Smooth muscle cell of the coronary artery (primary cell): ENCODE measurements around the gene SKA2. TPM values are rescaled to one million over a fixed set of nuclear protein-coding genes. Genes with fewer than 3 reads are reported as not detected.

ENCODE experiments used
- total RNA-seq: library from RNA; depleted of rRNA; stranded (reverse); fragments of >200 nt; gene quantifications from 2 replicates; pipeline ENCODE4 v1.2.3, GENCODE V29; 2014; ENCODE audit warnings: low replicate concordance

The SKA2 gene, protein sequence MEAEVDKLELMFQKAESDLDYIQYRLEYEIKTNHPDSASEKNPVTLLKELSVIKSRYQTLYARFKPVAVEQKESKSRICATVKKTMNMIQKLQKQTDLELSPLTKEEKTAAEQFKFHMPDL
- total RNA-seq: 16.6 and 60.4 TPM in 2 replicates

DNA sequence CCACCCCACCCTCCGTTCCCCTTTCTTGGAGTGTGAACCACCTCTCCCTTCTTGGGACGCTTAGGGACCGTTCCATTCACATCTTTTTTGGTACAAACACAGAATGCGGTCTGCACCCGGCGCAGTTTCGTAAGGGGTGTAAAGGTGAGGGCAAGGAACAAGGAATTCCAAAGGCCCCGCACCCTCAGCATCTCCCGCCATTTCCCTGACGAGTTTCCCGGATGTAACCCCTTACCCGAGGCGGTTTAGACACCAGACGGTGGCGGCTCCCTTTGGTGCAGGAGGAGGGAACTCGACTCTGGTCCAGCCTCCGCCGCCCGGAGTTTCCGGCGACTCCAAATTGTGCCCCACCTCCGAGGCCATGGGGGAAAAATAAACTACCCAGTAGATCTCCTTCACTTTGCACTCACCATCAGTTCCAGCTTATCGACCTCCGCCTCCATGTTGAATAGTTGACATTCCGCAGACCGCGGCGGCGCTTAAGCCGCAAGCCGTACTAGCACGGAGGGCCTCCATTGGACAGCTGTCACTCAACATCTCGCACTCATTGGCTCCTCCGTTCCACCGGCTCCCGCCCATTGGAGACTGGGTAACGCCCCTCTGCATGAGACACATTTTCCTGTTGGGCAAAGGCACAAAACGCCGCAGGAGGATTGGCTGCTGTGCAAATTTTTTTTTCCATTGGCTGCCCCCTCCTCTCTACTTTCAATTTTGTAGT, at the start of gene SKA2:
Gene SKA2, minus strand, starts transcription at position 466 of the 718 bp plus-strand sequence. Its CDS starts 23 bp downstream, at position 443.

DNA sequence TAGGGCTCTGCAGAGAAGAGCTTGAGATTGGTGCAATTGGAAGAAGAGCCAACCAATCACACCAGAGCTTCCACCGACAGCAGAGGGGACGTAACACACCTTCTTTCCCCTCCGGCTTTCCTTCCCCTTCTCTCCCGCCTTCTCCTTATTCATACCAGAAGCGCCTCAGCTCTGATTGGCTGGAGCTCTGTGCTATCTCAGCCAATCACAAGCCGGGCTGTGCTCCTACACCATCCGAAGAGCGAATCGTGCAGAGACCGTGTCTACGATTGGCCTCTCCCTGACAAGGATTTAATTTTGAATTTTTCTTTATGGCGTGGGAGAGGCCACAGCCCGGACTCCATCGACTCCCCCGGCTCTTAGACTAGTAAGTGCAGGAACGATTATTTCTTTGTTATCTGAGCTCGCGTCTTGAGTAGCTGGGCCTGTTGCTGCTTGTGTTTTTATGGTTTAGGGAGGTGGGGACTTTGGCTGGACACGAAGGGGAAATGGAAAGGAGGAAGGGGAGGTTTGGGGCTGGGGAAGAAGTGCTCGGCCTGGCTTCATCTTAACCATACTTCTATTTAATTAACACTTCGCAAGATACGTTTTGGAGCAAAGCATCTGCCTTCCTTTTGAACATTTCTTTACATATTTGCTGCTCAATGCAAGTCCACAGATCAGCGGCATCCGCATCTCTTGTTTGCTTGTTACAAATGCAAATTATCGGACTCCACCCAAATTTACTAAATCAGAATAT, 622 bp upstream of the SKA2 start, which contains the start of gene PRR11:
Gene PRR11, plus strand, starts transcription at position 308 of the 739 bp plus-strand sequence. CDS start 14,007 bp downstream, outside the sequence.

DNA sequence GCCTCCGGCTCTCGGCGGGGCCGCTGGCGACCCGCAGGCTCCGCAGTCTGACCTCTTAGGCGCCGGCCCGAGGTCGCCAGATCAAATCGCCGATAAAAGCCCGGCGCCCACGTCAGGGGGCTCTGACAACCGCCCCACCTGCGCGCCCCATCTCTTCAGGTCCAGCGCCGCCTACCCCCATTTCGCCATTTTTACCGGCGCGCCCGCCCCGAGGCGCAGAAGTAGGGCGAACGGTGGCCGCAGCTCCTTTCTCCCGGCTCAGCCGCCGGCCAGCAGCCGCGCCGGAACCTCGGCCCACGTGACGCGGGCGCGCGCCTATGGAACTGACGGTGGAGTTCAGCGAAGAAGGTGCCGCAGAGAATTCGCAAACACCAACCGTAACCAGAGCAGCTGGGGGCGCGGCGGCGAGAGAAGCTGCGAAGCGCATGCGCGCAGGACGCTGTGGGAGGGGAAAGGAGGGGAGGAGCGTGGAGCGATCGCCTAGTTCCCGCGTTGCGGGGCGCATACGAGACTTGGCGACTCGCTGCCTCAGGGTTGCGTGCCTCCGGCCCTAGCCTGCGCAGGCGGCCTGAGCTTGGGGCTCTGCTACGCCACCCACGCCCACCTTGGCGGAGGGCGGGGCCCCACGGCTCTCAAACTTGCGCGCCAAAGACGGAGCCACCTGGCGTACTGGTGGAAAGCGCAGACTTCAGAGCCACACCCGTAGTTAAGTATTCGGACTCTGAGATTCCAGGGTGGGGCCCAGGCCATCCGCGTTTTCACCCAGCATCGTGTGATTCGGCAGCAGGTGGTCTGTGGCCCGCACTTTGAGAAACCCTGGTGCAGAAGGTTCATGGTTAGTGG, 48.3 kb downstream of the SKA2 start, which contains the start of gene TRIM37:
Gene TRIM37, minus strand, starts transcription at position 418 of the 843 bp plus-strand sequence. CDS start 419 bp downstream, outside the sequence.

Other genes with a start within 250 kb of the SKA2 start
- gene TRIM37, start 48.3 kb downstream of the SKA2 start, total RNA-seq: 42.1 and 60.4 TPM in 2 replicates
- 0.23 and 3.7 TPM in 2 replicates for gene PRR11, start 560 bp upstream of the SKA2 start, total RNA-seq
- gene SMG8, start 54.8 kb upstream of the SKA2 start, total RNA-seq: 11.7 and 18.8 TPM in 2 replicates
- gene GDPD1, start 65.3 kb upstream of the SKA2 start, total RNA-seq: 0.35 and 2.3 TPM in 2 replicates
- 12.9 and 16.2 TPM in 2 replicates for gene YPEL2, start 176.5 kb upstream of the SKA2 start, total RNA-seq